Smooth muscle cell (in vitro differentiated cells): ENCODE measurements around the gene DGKZ. TPM values are rescaled to one million over a fixed set of nuclear protein-coding genes. Genes with fewer than 3 reads are reported as not detected.

Experiments used
- DNase-seq: peaks from one replicate; lab custom pipeline; 2025; ENCODE audit not compliant: unreplicated experiment; lab: John Stamatoyannopoulos, UW
- H2AFZ ChIP-seq: fragments of 200-600 bp; sonication (generic); 2 replicates; pipeline ENCODE4 v1.6.0; 2016; ENCODE audit warnings: antibody characterized with exemption, low read depth, mild to moderate bottlenecking
- H3F3A ChIP-seq: fragments of 200-600 bp; sonication (generic); 2 replicates; pipeline ENCODE4 v1.6.0; 2017; ENCODE audit warnings: antibody characterized with exemption, low read depth
- H3K27ac ChIP-seq: fragments of 200-600 bp; sonication (generic); 2 replicates; pipeline ENCODE4 v1.5.1; 2016; ENCODE audit warnings: low read depth, mild to moderate bottlenecking
- H3K27me3 ChIP-seq: fragments of 200-600 bp; sonication (generic); 2 replicates; pipeline ENCODE4 v1.6.1; 2016; ENCODE audit warnings: low read depth, mild to moderate bottlenecking
- H3K36me3 ChIP-seq: fragments of 200-600 bp; sonication (generic); 2 replicates; pipeline ENCODE4 v1.5.1; 2016; ENCODE audit warnings: low read depth
- H3K4me1 ChIP-seq: fragments of 200-600 bp; sonication (generic); 2 replicates; pipeline ENCODE4 v1.5.1; 2016; ENCODE audit warnings: low read depth
- H3K4me2 ChIP-seq: fragments of 200-600 bp; sonication (generic); 2 replicates; pipeline ENCODE4 v1.6.0; 2016; ENCODE audit warnings: mild to moderate bottlenecking
- H3K4me3 ChIP-seq: fragments of 200-600 bp; sonication (generic); 2 replicates; pipeline ENCODE4 v1.5.1; 2016; ENCODE audit warnings: mild to moderate bottlenecking
- H3K79me2 ChIP-seq: fragments of 200-600 bp; sonication (generic); 2 replicates; pipeline ENCODE4 v1.6.0; 2016; ENCODE audit warnings: low read depth, mild to moderate bottlenecking
- H3K9ac ChIP-seq: fragments of 200-600 bp; sonication (generic); 2 replicates; pipeline ENCODE4 v1.6.0; 2016; ENCODE audit warnings: low read depth
- H3K9me3 ChIP-seq: fragments of 200-600 bp; sonication (generic); replicated peaks from 2 replicates; pipeline ENCODE4 v1.5.1; 2016; ENCODE audit warnings: low read depth
- H4K20me1 ChIP-seq: fragments of 200-600 bp; sonication (generic); 2 replicates; pipeline ENCODE4 v1.6.0; 2016; ENCODE audit warnings: low read depth
- CTCF ChIP-seq: fragments of 200-600 bp; sonication (generic); IDR thresholded peaks from 2 replicates; pipeline ENCODE4 v1.5.1; 2017; ENCODE audit warnings: borderline replicate concordance, mild to moderate bottlenecking, antibody characterized with exemption; ENCODE audit not compliant: insufficient read depth, poor library complexity, severe bottlenecking
- WGBS: methylation state at CpG from one replicate; pipeline ENCODE4 v1.1.7; 2016; ENCODE audit warnings: low lambda C conversion rate; 5-methylcytosine and 5-hydroxymethylcytosine counted together
- polyA plus RNA-seq: library from polyadenylated mRNA; unstranded; fragments of >200 nt; fragmentation: Nextera tagmentation; extraction: Ambion mirVana; gene quantifications from 2 replicates; pipeline ENCODE4 v1.2.1, GENCODE V29; 2016
- total RNA-seq: library from RNA; depleted of rRNA; stranded (reverse); fragments of >200 nt; gene quantifications from 2 replicates; pipeline ENCODE4 v1.2.3, GENCODE V29; 2014

The DGKZ gene
- total and polyA plus RNA-seq, 2 experiments from 2014 or later: 30.7 to 42.1 TPM

- no peaks in the 10 kb centered on the region for H3K79me2 ChIP-seq
- no peak for TF ChIP-seq CTCF
- no peak for DNase-seq
- no peak overlapping the region for H2AFZ ChIP-seq
- H3K36me3 ChIP-seq: no peaks in the 10 kb centered on the region
- no peak overlapping the region for H3K9ac ChIP-seq
- H3K9me3 ChIP-seq: no peaks in the 10 kb centered on the region
- no peak overlapping the region for H3K4me2 ChIP-seq
- H3K4me1 ChIP-seq: peaks cover 3% of the 10 kb centered on the region
- no peak overlapping the region for H3K4me3 ChIP-seq
- H3K27ac ChIP-seq: no peak overlapping the region
- H4K20me1 ChIP-seq: peaks cover 8% of the 10 kb centered on the region
- whole genome bisulfite sequencing: 82% methylated on average over 26 of the region's 30 CpGs
- H3K27me3 ChIP-seq: no peaks in the 10 kb centered on the region
- H3F3A ChIP-seq: no peaks in the 10 kb centered on the region
Observed at GRCh38 chr11:46373787-46374740, 26.8 kb downstream of the DGKZ start.

DNA sequence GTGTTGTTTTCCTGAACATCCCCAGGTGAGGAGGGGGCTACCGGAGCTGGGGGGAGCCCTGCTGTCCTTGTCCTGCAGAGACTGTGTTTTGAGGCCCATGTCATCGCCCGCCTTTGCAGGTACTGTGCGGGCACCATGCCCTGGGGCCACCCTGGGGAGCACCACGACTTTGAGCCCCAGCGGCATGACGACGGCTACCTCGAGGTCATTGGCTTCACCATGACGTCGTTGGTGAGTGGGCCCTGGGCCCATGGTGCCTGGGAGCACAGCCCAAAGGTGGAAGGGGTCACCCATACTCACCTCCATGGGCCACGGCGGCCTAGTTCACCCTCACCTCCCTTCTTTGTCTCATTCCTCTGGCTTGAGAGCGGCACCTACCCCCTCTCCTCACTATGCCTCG, 27.6 kb downstream of the DGKZ start:
- Histone ChIP-seq H3K36me3 (no peaks in the 10 kb centered on the region), H3K4me3 (no peak overlapping the region), H3K9ac (no peak overlapping the region), H3K4me1 (no peaks in the 10 kb centered on the region), H3K4me2 (no peak overlapping the region), H3K27ac (no peak overlapping the region), H3K27me3 (no peaks in the 10 kb centered on the region), H4K20me1 (peaks cover 2% of the 10 kb centered on the region), H3F3A (peaks cover 3% of the 10 kb centered on the region), H2AFZ (no peak overlapping the region), H3K79me2 (no peaks in the 10 kb centered on the region), H3K9me3 (no peaks in the 10 kb centered on the region)
- 98% methylated on average over 15 of the region's 15 CpGs for WGBS
- TF ChIP-seq CTCF: no peak
- no peak for DNase-seq

DNA sequence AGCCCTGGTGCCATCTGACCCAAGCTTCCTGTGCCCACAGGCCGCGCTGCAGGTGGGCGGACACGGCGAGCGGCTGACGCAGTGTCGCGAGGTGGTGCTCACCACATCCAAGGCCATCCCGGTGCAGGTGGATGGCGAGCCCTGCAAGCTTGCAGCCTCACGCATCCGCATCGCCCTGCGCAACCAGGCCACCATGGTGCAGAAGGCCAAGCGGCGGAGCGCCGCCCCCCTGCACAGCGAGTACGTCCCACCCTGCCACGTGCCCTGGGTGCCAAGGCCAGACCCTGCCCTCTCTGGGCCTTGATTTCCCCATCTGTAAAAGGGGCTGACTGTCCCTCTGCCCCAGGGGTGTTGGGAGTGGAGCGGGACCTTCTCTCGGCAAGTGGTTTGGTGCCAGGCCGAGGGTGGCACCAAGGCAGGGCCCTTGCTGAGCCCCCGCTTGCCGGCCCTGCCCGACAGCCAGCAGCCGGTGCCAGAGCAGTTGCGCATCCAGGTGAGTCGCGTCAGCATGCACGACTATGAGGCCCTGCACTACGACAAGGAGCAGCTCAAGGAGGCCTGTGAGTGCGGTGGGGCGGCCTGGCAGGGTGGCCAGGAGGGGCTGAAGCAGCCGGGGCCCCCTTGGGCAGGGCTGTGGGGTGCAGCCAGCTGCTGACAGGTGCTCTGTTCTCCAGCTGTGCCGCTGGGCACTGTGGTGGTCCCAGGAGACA, 28.3 kb downstream of the DGKZ start:
- no peak for DNase-seq
- H3K4me1 ChIP-seq: no peaks in the 10 kb centered on the region
- no peaks in the 10 kb centered on the region for H3K9me3 ChIP-seq
- no peaks in the 10 kb centered on the region for H4K20me1 ChIP-seq
- H2AFZ ChIP-seq: no peak overlapping the region
- TF ChIP-seq CTCF: no peak
- no peak overlapping the region for H3K9ac ChIP-seq
- 98% methylated on average over 38 of the region's 38 CpGs for WGBS
- no peak overlapping the region for H3K27ac ChIP-seq
- no peaks in the 10 kb centered on the region for H3K36me3 ChIP-seq
- peaks cover 3% of the 10 kb centered on the region for H3F3A ChIP-seq
- no peak overlapping the region for H3K4me2 ChIP-seq
- H3K79me2 ChIP-seq: no peaks in the 10 kb centered on the region
- H3K4me3 ChIP-seq: no peak overlapping the region
- H3K27me3 ChIP-seq: no peaks in the 10 kb centered on the region
